Endothelial cell of umbilical vein (primary cell): ENCODE data around the gene NSL1. TPM values are rescaled to one million over a fixed set of nuclear protein-coding genes. Genes with fewer than 3 reads are reported as not detected.

ENCODE experiments used
- BruUV-seq: library from RNA; stranded (reverse); fragments of 400-500 nt; replicated peaks from 2 replicates; lab custom pipeline; 2021; lab: Mats Ljungman, UMichigan
- CTCF ChIA-PET: fragments of 300-600, 350-600 bp; sonication (Branson Sonifier 250); formaldehyde crosslinking; loops from one replicate; lab custom pipeline; 2021; ENCODE audit warnings: antibody characterized with exemption, inconsistent platforms; lab: Charles Lee
- POLR2A ChIA-PET: fragments of 300-600, 350-600 bp; sonication (Branson Sonifier 250); formaldehyde crosslinking; loops from one replicate; lab custom pipeline; 2021; ENCODE audit warnings: antibody characterized with exemption, inconsistent platforms; lab: Charles Lee
- DNase-seq: peaks from one replicate; pipeline ENCODE4 v3.0.0-alpha.2; 2011; ENCODE audit warnings: low read depth, low spot score
- FAIRE-seq: peaks from 2 replicates; lab custom pipeline; 2011; peaks lifted over from hg19 to GRCh38; lab: Jason Lieb, UNC
- H2AFZ ChIP-seq: 2 replicates; pipeline ENCODE4 v1.6.0; 2012; ENCODE audit warnings: low read depth, low read length, control low read depth, inconsistent platforms
- H3K27ac ChIP-seq: 2 replicates; pipeline ENCODE4 v1.5.1; 2011; ENCODE audit warnings: low read depth, mild to moderate bottlenecking, control low read depth, low read length, moderate library complexity; ENCODE audit not compliant: insufficient read depth
- H3K27me3 ChIP-seq, 2 experiments: 2 replicates each; pipeline versions ENCODE4 v1.6.0 to v1.6.1; 2011; ENCODE audit warnings: low read length in 2 of 2, mixed read lengths in 1 of 2; ENCODE audit not compliant: control insufficient read depth in 2 of 2, insufficient read depth in 2 of 2
- H3K36me3 ChIP-seq, 2 experiments: 2 replicates in 1 of 2; 3 replicates in 1 of 2; pipeline ENCODE4 v1.5.1; 2011; ENCODE audit warnings: low read length in 2 of 2, mild to moderate bottlenecking in 1 of 2, moderate library complexity in 1 of 2; ENCODE audit not compliant: control insufficient read depth in 2 of 2, insufficient read depth in 2 of 2; ENCODE audit errors: extremely low read depth in 1 of 2
- H3K4me1 ChIP-seq: 3 replicates; pipeline ENCODE4 v1.5.1; 2011; ENCODE audit warnings: mild to moderate bottlenecking, low read length; ENCODE audit not compliant: control insufficient read depth, insufficient read depth; ENCODE audit errors: extremely low read depth
- H3K4me2 ChIP-seq: 2 replicates; pipeline ENCODE4 v1.6.1; 2011; ENCODE audit warnings: low read length, control low read depth, mixed read lengths; ENCODE audit not compliant: insufficient read depth
- H3K4me3 ChIP-seq, 3 experiments: fragments of 200-600 bp in 1 of 3; sonication (generic), shearing (Covaris generic) in 1 of 3; replicated peaks in 1 of 3; 2 replicates each; pipeline ENCODE4 v1.5.1; 2011 to 2016; ENCODE audit warnings: control low read depth in 3 of 3, low read length in 3 of 3, mild to moderate bottlenecking in 2 of 3, inconsistent platforms in 1 of 3, low read depth in 1 of 3, moderate library complexity in 1 of 3; ENCODE audit not compliant: insufficient read depth in 1 of 3
- H3K79me2 ChIP-seq: 2 replicates; pipeline ENCODE4 v1.6.0; 2012; ENCODE audit warnings: low read length, inconsistent platforms; ENCODE audit not compliant: control insufficient read depth, insufficient read depth
- H3K9ac ChIP-seq: replicated peaks from 2 replicates; pipeline ENCODE3; 2011; ENCODE audit warnings: low read length, control low read depth; ENCODE audit not compliant: insufficient read depth; ENCODE audit errors: extremely low read depth
- H3K9me1 ChIP-seq: replicated peaks from 3 replicates; pipeline ENCODE4 v1.6.0; 2011; ENCODE audit warnings: mild to moderate bottlenecking, low read length; ENCODE audit not compliant: control insufficient read depth, insufficient read depth; ENCODE audit errors: extremely low read depth
- H3K9me3 ChIP-seq: replicated peaks from 2 replicates; pipeline ENCODE4 v1.5.1; 2012; ENCODE audit warnings: low read length, inconsistent platforms; ENCODE audit not compliant: control insufficient read depth, insufficient read depth
- H4K20me1 ChIP-seq: replicated peaks from 2 replicates; pipeline ENCODE3; 2011; ENCODE audit warnings: mild to moderate bottlenecking, low read length; ENCODE audit not compliant: control insufficient read depth, insufficient read depth; ENCODE audit errors: extremely low read depth
- CTCF ChIP-seq, 2 donors: IDR thresholded peaks; 1 replicate in 1 of 2; 2 replicates in 1 of 2; pipeline ENCODE4 v1.5.1; 2011; ENCODE audit warnings: low read length in 2 of 2, mild to moderate bottlenecking in 2 of 2, moderate library complexity in 2 of 2, control low read depth in 1 of 2, inconsistent platforms in 1 of 2, low read depth in 1 of 2; ENCODE audit not compliant: insufficient read depth in 1 of 2; ENCODE audit errors: extremely low read depth in 1 of 2
- EZH2 ChIP-seq: IDR thresholded peaks from 2 replicates; pipeline ENCODE4 v1.6.1; 2012; ENCODE audit warnings: borderline replicate concordance, low read depth, mild to moderate bottlenecking, moderate library complexity, low read length, inconsistent platforms; ENCODE audit not compliant: severe bottlenecking
- GATA2 ChIP-seq: IDR thresholded peaks from 2 replicates; pipeline ENCODE4 v1.7.0; 2011; ENCODE audit warnings: low read depth, mild to moderate bottlenecking, moderate library complexity, mixed read lengths, low read length; ENCODE audit not compliant: insufficient read length, insufficient read depth
- MYC ChIP-seq: IDR thresholded peaks from one replicate; pipeline ENCODE4 v1.6.1; 2011; ENCODE audit warnings: mild to moderate bottlenecking, low read depth, low read length
- POLR2A ChIP-seq: IDR thresholded peaks from 2 replicates; pipeline ENCODE4 v1.6.1; 2012; ENCODE audit warnings: low read depth, mild to moderate bottlenecking, control low read depth, low read length
- POLR2AphosphoS5 ChIP-seq: IDR thresholded peaks from 2 replicates; pipeline ENCODE4 v1.6.1; 2012; ENCODE audit warnings: low read depth, mild to moderate bottlenecking, control low read depth, low read length, moderate library complexity; ENCODE audit not compliant: insufficient read depth
- dilution Hi-C: fragments of 300-500 bp; cut with MboI; formaldehyde crosslinking; loops from one replicate; pipeline ENCODE4 v1.15.0; 2019; ENCODE audit warnings: low sequenced_read_pairs; ENCODE audit not compliant: extremely low pct_ligation_motif_present
- intact Hi-C: fragments of 100-400 bp; cut with micrococcal nuclease; formaldehyde crosslinking; loops from one replicate; pipeline ENCODE4 v1.10.0; 2022
- polyA plus RNA-seq, 4 experiments: library from polyadenylated mRNA; depleted of rRNA in 3 of 4; stranded (reverse) in 3 of 4; unstranded in 1 of 4; fragments of >200 nt; gene quantifications; 2 replicates each; pipeline versions ENCODE4 v1.2.1 to v1.2.3, GENCODE V29; 2011 to 2012; ENCODE audit warnings: missing spikeins in 1 of 4
- total RNA-seq: library from RNA; stranded (reverse); gene quantifications from 2 replicates; pipeline ENCODE4 v1.2.3, GENCODE V29; 2021
- TF ChIP-seq, protein P1 (sequence below): IDR thresholded peaks from 2 replicates; pipeline ENCODE4 v1.6.1; 2011; ENCODE audit not compliant: insufficient read depth, insufficient read length

NSL1 gene
- total and polyA plus RNA-seq, 2 donors (not counting 3 experiments of a cell fraction or from before 2014, with no cell fraction given), result 15.5 to 30.2 TPM

- no peak overlapping the region for H3K9ac ChIP-seq
- DNase-seq, result no peak
- H3K9me3 ChIP-seq, result no peaks in the 10 kb centered on the region
- TF ChIP-seq CTCF (IDR thresholded peaks at IDR 0.05; ENCODE audit: extremely low read depth in 1 of 2, insufficient read depth in 1 of 2, low read depth in 1 of 2, low read length in 2 of 2), result no peak
- TF ChIP-seq EZH2, result no peak
- TF ChIP-seq, protein P1, sequence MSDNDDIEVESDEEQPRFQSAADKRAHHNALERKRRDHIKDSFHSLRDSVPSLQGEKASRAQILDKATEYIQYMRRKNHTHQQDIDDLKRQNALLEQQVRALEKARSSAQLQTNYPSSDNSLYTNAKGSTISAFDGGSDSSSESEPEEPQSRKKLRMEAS, result no peak
- no peak for TF ChIP-seq MYC
- TF ChIP-seq POLR2A, result no peak
- TF ChIP-seq GATA2, result no peak
- no peak for TF ChIP-seq POLR2AphosphoS5
- no peaks in the 10 kb centered on the region for H4K20me1 ChIP-seq
- no peaks in the 10 kb centered on the region for H3K9me1 ChIP-seq
- BruUV-seq, result no TSS peak
- H3K27me3 ChIP-seq, result no peaks in the 10 kb centered on the region
- H3K79me2 ChIP-seq, result no peaks in the 10 kb centered on the region
- no peaks in the 10 kb centered on the region for H3K4me1 ChIP-seq
- H3K4me3 ChIP-seq, result no peak overlapping the region
- no peak overlapping the region for H3K4me2 ChIP-seq
- no peak overlapping the region for H2AFZ ChIP-seq
- POLR2A ChIA-PET, result no interaction called here
- CTCF ChIA-PET, result interaction anchor here (0.7 to 1.1 kb wide), 5 partner anchors 18 to 254 kb away, joined by 3 read pairs; no protein-coding TSS in a partner anchor
- intact Hi-C loops (no loop called here), dilution Hi-C loops (no loop called here)
- no peaks in the 10 kb centered on the region for H3K36me3 ChIP-seq
- no peak for FAIRE-seq
- no peak overlapping the region for H3K27ac ChIP-seq
Measured at GRCh38 chr1:212731630-212732029, 59.9 kb downstream of the NSL1 start.
